ENCODE measurements around the gene ADAMTSL1. TPM values are rescaled to one million over a fixed set of nuclear protein-coding genes. Genes with fewer than 3 reads are reported as not detected.

Gene ADAMTSL1
- total and polyA plus RNA-seq, 2 donors = 3.2 to 42.3 TPM

DNA sequence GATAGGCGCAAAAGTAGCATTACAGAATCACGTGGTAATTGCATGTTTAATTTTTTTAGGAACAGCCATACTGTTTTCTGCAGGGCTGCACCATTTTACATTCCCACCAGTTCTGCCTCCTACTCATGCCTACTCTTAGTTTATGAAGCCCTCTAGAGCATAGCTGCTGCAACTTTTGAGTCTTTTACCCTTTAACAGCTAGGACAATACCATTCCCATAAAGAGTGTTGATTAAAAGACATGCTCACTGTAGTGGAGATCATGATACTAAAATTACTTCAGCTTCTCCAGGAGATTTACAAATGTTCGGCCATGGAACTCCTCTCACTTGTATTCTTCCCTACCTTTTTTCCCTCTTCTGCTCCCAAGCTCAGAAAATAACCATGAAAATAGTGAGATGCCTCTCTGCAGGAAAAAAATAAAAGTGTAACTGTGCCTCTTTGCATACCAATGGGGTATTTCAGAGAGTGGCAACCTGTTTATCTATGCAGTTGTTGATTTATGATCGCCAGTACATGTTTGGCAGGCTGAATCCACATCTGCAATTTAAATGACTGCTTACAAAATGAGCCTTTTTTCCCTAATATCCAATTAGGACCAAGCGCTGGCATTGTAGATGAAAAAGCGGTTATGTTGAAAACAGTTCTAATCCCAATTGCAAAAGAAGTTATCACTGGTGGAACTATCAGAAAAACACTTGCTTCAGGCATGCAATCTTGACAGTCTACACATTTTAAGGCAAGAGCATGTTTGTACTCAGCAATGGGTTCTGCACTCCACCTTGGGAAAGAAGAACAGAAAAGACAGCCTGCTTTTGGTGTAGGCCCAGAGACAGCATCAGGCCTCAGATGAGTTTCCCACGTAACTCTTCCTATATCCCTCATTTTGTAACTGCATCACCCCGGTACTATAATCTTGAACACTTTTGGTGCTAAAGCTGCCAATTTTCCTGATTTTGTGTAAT, 131.1 kb downstream of the ADAMTSL1 start:
- WGBS = 89% methylated on average over 8 of the region's 8 CpGs
- H3K36me3 ChIP-seq (ENCODE audit: insufficient read depth) = no peaks in the 10 kb centered on the region
- H3K4me3 ChIP-seq (ENCODE audit: low read depth, low read length) = no peak overlapping the region
- no peaks in the 10 kb centered on the region for H3K4me1 ChIP-seq (ENCODE audit: insufficient read depth)
- H3K27ac ChIP-seq (ENCODE audit: low read depth) = no peak overlapping the region
- DNase-seq (ENCODE audit: extremely low spot score) = no peak

DNA sequence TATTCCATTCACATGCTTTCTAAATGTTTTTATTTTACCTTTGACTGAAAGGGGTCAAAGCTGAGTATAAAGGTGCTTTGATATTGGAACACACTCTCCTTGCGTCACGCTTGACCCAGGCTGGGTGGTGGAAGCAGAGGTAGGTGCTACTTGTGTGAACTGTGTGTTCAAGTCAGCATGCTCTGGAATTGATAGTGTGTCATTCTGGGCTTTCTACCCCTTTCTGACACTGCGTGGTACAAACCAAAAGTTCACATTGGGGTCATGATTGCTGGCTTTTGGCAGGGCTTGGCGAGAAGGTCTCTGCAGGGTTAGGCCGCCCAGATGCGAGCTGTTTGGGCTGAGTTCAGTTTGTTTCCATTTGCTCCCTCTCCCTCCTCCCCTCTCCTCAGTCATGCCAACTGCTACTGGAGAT, 131.8 kb downstream of the ADAMTSL1 start:
- Histone ChIP-seq H3K4me3 (ENCODE audit: low read depth, low read length) (no peak overlapping the region), H3K36me3 (ENCODE audit: insufficient read depth) (no peaks in the 10 kb centered on the region), H3K4me1 (ENCODE audit: insufficient read depth) (no peaks in the 10 kb centered on the region), H3K27ac (ENCODE audit: low read depth) (no peak overlapping the region)
- WGBS = 45% methylated on average over 6 of the region's 6 CpGs
- DNase-seq (ENCODE audit: extremely low spot score) = no peak

DNA sequence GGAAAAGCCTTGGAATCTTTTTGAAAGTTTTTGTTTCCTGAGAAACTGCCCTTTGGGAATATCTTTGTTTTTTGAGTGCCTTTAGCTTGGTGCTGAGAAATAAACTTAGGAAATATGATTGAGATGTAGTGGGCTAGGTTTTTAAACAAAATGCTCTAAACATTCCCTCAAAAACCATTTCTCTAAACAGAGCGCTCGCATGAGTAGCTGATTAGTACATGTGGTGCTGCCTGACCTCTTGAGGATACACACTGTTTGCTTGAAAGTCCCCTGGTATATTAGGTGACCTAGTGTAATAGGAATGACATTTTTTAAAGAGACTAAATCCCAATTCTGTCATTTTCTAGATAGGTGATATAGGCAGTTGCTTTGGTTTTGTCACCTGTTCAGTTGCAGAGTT, 132.3 kb downstream of the ADAMTSL1 start:
- Histone ChIP-seq H3K4me1 (ENCODE audit: insufficient read depth) (no peaks in the 10 kb centered on the region), H3K27ac (ENCODE audit: low read depth) (no peak overlapping the region), H3K4me3 (ENCODE audit: low read depth, low read length) (no peak overlapping the region), H3K36me3 (ENCODE audit: insufficient read depth) (no peaks in the 10 kb centered on the region)
- WGBS = 71% methylated on average over 2 of the region's 2 CpGs
- no peak for DNase-seq (ENCODE audit: extremely low spot score)

DNA sequence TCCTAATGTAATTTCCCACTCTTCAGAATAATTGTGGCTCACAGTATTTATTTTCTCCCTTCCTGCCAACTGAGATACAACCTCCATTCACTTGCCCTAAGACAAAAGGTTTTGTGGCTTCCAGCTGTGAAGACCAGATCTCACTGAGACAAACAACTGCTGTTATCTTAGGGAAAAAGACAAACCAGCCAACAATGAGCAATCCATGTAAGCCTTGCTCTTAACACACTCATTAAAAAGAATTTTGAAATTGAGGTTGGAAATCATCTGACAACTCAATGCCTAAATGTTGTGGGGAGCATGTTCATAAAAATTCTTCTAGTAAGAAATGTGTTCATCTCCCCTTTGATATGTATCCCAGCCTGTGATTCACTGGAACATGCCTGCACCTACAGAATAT, 132.9 kb downstream of the ADAMTSL1 start:
- DNase-seq (ENCODE audit: extremely low spot score) = no peak
- Histone ChIP-seq H3K4me1 (ENCODE audit: insufficient read depth) (no peaks in the 10 kb centered on the region), H3K36me3 (ENCODE audit: insufficient read depth) (no peaks in the 10 kb centered on the region), H3K4me3 (ENCODE audit: low read depth, low read length) (no peak overlapping the region), H3K27ac (ENCODE audit: low read depth) (no peak overlapping the region)

- WGBS = 91% methylated on average over 1 of the region's 1 CpG
- Histone ChIP-seq H3K4me3 (ENCODE audit: low read depth, low read length) (no peak overlapping the region), H3K36me3 (ENCODE audit: insufficient read depth) (no peaks in the 10 kb centered on the region), H3K27ac (ENCODE audit: low read depth) (no peak overlapping the region), H3K4me1 (ENCODE audit: insufficient read depth) (no peaks in the 10 kb centered on the region)
- DNase-seq (ENCODE audit: extremely low spot score) = no peak
Measured at GRCh38 chr9:18608371-18608770, 134.4 kb downstream of the ADAMTSL1 start.

- Histone ChIP-seq H3K4me1 (ENCODE audit: insufficient read depth) (no peaks in the 10 kb centered on the region), H3K4me3 (ENCODE audit: low read depth, low read length) (no peak overlapping the region), H3K27ac (ENCODE audit: low read depth) (no peak overlapping the region), H3K36me3 (ENCODE audit: insufficient read depth) (no peaks in the 10 kb centered on the region)
- DNase-seq (ENCODE audit: extremely low spot score) = no peak
- 56% methylated on average over 3 of the region's 3 CpGs for WGBS
Measured at GRCh38 chr9:18610956-18611355, 137.0 kb downstream of the ADAMTSL1 start.

DNA sequence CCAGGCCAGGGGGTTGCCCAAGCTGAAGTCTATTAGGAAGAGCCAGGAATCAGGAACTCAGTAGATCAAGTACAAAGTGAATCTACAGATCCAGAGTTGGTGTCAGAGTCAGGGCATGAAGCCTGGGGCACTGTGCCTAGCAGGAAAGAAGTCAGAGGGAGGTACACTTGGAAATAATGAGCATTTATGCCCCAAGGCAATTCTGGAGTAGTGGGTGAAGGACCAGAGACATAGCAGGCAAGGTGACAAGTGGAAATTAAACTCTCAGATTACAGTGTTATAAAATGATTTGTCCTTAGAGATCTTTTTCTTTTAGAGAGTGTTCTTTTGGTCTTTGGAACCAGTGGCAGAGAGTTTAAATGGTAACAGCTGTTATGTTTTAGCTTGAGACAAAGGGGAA, 138.0 kb downstream of the ADAMTSL1 start:
- H3K36me3 ChIP-seq (ENCODE audit: insufficient read depth) = no peaks in the 10 kb centered on the region
- H3K27ac ChIP-seq (ENCODE audit: low read depth) = no peak overlapping the region
- no peak overlapping the region for H3K4me3 ChIP-seq (ENCODE audit: low read depth, low read length)
- DNase-seq (ENCODE audit: extremely low spot score) = no peak
- H3K4me1 ChIP-seq (ENCODE audit: insufficient read depth) = no peaks in the 10 kb centered on the region

DNA sequence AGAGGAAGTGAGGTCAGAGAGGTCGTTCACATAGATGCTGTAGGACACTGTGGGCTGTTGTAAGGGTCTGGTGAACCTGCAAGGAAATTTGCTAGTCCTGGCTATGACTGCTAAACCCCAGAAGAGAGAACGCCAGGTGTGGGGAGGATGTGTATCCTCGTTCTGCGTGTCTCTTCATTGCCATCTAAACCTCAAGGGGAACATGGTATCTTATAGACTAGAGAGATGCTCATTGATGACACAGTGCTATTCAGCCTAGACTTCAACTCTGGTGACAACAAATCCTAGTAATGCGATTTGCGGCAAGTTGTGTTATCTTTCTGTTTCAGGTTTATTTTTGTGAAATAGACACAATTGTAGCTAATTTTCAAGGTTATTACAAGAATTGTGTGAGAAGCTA, 140.2 kb downstream of the ADAMTSL1 start:
- H3K36me3 ChIP-seq (ENCODE audit: insufficient read depth) = no peaks in the 10 kb centered on the region
- no peak overlapping the region for H3K4me3 ChIP-seq (ENCODE audit: low read depth, low read length)
- no peaks in the 10 kb centered on the region for H3K4me1 ChIP-seq (ENCODE audit: insufficient read depth)
- WGBS = 89% methylated on average over 6 of the region's 6 CpGs
- no peak overlapping the region for H3K27ac ChIP-seq (ENCODE audit: low read depth)
- no peak for DNase-seq (ENCODE audit: extremely low spot score)

GRCh38 chr9:18614651-18615050, 140.7 kb downstream of the ADAMTSL1 start:
- Histone ChIP-seq H3K36me3 (ENCODE audit: insufficient read depth) (no peaks in the 10 kb centered on the region), H3K4me3 (ENCODE audit: low read depth, low read length) (no peak overlapping the region), H3K27ac (ENCODE audit: low read depth) (no peak overlapping the region), H3K4me1 (ENCODE audit: insufficient read depth) (no peaks in the 10 kb centered on the region)
- DNase-seq (ENCODE audit: extremely low spot score) = no peak
- 97% methylated on average over 2 of the region's 2 CpGs for WGBS

DNA sequence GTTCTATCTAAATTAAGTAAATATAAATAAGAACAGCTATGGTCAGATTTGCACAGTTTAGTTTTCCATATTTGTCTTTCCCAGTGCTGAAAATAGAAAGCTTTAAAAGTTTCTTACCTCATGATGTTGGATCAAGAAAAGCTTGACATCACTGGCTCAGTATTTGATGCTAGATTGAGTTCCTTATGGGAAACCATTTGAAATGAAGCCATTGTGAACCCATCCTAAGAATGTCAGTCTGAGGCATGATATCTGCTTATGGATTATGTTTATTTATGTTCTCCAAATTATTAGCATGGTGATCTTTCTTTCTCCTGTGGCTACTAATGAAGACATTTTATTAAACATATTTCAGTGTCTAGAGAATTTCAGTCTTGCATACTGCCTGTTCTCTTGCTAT, 143.0 kb downstream of the ADAMTSL1 start:
- DNase-seq (ENCODE audit: extremely low spot score) = no peak
- Histone ChIP-seq H3K27ac (ENCODE audit: low read depth) (no peak overlapping the region), H3K4me1 (ENCODE audit: insufficient read depth) (no peaks in the 10 kb centered on the region), H3K36me3 (ENCODE audit: insufficient read depth) (no peaks in the 10 kb centered on the region), H3K4me3 (ENCODE audit: low read depth, low read length) (no peak overlapping the region)

DNA sequence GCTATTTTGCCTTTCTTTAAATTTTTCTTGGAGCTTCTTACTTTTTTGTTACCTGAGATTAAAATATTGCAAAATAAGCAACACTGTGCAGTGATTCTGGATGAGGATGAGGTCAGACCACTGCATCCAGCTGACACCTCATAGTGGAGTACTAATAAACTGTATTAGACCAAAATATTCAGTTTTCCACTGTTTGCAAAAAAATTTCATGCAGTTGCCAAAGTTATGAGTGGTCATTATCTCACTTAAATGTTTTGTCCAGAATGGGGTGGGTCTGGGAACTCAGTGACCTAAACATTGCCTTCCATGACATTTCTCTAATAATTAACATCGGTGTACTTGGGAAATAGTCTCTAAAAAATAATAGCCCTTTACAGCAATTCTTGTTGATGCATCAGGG, 143.8 kb downstream of the ADAMTSL1 start:
- Histone ChIP-seq H3K4me1 (ENCODE audit: insufficient read depth) (no peaks in the 10 kb centered on the region), H3K4me3 (ENCODE audit: low read depth, low read length) (no peak overlapping the region), H3K36me3 (ENCODE audit: insufficient read depth) (no peaks in the 10 kb centered on the region), H3K27ac (ENCODE audit: low read depth) (no peak overlapping the region)
- no peak for DNase-seq (ENCODE audit: extremely low spot score)
- 74% methylated on average over 1 of the region's 1 CpG for WGBS

DNA sequence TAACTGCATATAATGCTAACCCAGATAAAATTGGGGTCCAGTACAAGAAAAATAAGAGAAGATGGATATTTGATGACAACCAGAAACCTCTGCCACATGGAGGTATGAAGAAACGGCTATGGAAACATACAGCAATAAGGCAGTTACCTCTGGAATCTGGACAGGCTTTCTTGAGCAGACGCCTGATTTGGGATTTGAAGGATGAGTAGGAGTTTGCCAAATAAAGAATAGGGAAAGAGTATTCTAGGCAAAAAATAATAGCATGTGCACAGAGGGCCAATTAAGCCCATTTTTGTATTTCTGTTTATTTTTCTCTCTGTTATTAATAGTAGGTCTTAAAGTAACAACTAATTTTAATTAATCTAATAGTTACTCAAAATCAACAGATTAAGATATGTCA, 144.9 kb downstream of the ADAMTSL1 start:
- Histone ChIP-seq H3K4me3 (ENCODE audit: low read depth, low read length) (no peak overlapping the region), H3K4me1 (ENCODE audit: insufficient read depth) (no peaks in the 10 kb centered on the region), H3K36me3 (ENCODE audit: insufficient read depth) (no peaks in the 10 kb centered on the region), H3K27ac (ENCODE audit: low read depth) (no peak overlapping the region)
- 88% methylated on average over 2 of the region's 2 CpGs for WGBS
- DNase-seq (ENCODE audit: extremely low spot score) = no peak

GRCh38 chr9:18622186-18622836, 148.4 kb downstream of the ADAMTSL1 start:
- H3K4me1 ChIP-seq (ENCODE audit: insufficient read depth) = no peaks in the 10 kb centered on the region
- no peaks in the 10 kb centered on the region for H3K36me3 ChIP-seq (ENCODE audit: insufficient read depth)
- 96% methylated on average over 11 of the region's 11 CpGs for WGBS
- DNase-seq (ENCODE audit: extremely low spot score) = no peak
- no peak overlapping the region for H3K27ac ChIP-seq (ENCODE audit: low read depth)
- no peak overlapping the region for H3K4me3 ChIP-seq (ENCODE audit: low read depth, low read length)

Measured in urinary bladder (tissue), 4 donors.